Lower lobe of right lung (tissue), 2 donors: ENCODE measurements around the gene BRAT1. TPM values are rescaled to one million over a fixed set of nuclear protein-coding genes. Genes with fewer than 3 reads are reported as not detected.
"Not testable (repeated sequence)": the region's sequence is repeated elsewhere in the genome, so short reads cannot be mapped to it uniquely, and the experiment has no call there.

Source experiments
- ATAC-seq, 2 donors: fragments of 200-7000 bp; cut with Tn5 transposase; one replicate each; pipeline ENCODE4 v1.9.1; 2020 to 2022; ENCODE audit warnings: mild to moderate bottlenecking in 2 of 2, moderate library complexity in 2 of 2
- DNase-seq: peaks from one replicate; pipeline ENCODE4 v3.0.0-alpha.2; 2020
- H3K27ac ChIP-seq: fragments of 200-600 bp; one replicate; pipeline ENCODE4 v1.8.0; 2022
- H3K27me3 ChIP-seq: fragments of 200-600 bp; one replicate; pipeline ENCODE4 v1.8.0; 2022; ENCODE audit warnings: low read depth
- H3K36me3 ChIP-seq: fragments of 200-600 bp; one replicate; pipeline ENCODE4 v1.8.0; 2022; ENCODE audit warnings: mild to moderate bottlenecking
- H3K4me1 ChIP-seq: fragments of 200-600 bp; one replicate; pipeline ENCODE4 v1.8.0; 2022
- H3K4me3 ChIP-seq: fragments of 200-600 bp; one replicate; pipeline ENCODE4 v1.8.0; 2022; ENCODE audit warnings: mild to moderate bottlenecking
- H3K9me3 ChIP-seq: fragments of 200-600 bp; one replicate; pipeline ENCODE4 v1.8.0; 2022
- intact Hi-C: fragments of 100-400 bp; cut with DNase I; formaldehyde crosslinking; loops from one replicate; pipeline ENCODE4 v1.11.0; 2022
- total RNA-seq: library from RNA; stranded (reverse); fragmentation: NEBNext Ultra II Directional; extraction: Animal tissue kit (Norgen Biotek cat#: 25700); gene quantifications from one replicate; pipeline ENCODE4 v1.2.1, GENCODE V29; 2021
- TF ChIP-seq, protein P1 (sequence below): fragments of 200-600 bp; IDR thresholded peaks from one replicate; pipeline ENCODE4 v1.8.0; 2022; ENCODE audit warnings: antibody characterized with exemption, mild to moderate bottlenecking
- donor health status: DM: no; HTN: yes; CAD: no; lungs with severe emphysema.

BRAT1 gene
- total RNA-seq, 1 donor from 2014 or later: 24.4 TPM

DNA sequence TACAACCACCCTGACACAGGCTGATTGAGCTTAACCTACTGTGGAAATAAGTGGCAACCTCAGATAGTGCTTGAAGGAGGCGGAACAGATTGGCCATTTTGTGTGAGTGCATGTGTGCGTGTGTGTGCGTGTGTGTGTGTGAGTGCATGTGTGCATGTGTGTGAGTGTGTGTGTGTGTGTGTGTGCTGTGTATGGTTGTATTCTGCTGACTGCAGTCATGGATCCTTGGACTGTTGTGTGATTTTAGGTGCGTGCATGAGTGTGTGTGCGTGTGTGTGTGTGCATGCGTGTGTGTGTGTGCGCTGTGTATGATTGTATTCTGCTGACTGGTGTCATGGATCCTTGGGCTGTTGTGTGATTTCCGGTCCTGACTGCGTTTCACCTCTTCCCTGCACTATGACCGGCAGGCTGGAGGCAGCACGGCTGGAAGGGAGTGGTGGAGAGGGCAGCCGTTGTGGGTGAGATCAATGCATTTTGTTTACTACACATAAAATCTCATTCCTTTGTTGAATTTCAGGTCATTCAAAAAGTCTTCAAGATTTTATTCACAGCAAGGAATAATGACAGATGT, 9.7 kb upstream of the BRAT1 start:
- intact Hi-C loops: no loop called here
- H3K27me3 ChIP-seq: no peaks in the 10 kb centered on the region
- H3K9me3 ChIP-seq: no peaks in the 10 kb centered on the region
- DNase-seq (peak; percentile 11), ATAC-seq (no peak)
- H3K36me3 ChIP-seq: peaks cover under 1% of the 10 kb centered on the region
- TF ChIP-seq, protein P1, sequence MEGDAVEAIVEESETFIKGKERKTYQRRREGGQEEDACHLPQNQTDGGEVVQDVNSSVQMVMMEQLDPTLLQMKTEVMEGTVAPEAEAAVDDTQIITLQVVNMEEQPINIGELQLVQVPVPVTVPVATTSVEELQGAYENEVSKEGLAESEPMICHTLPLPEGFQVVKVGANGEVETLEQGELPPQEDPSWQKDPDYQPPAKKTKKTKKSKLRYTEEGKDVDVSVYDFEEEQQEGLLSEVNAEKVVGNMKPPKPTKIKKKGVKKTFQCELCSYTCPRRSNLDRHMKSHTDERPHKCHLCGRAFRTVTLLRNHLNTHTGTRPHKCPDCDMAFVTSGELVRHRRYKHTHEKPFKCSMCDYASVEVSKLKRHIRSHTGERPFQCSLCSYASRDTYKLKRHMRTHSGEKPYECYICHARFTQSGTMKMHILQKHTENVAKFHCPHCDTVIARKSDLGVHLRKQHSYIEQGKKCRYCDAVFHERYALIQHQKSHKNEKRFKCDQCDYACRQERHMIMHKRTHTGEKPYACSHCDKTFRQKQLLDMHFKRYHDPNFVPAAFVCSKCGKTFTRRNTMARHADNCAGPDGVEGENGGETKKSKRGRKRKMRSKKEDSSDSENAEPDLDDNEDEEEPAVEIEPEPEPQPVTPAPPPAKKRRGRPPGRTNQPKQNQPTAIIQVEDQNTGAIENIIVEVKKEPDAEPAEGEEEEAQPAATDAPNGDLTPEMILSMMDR: no peak
- no peak overlapping the region for H3K27ac ChIP-seq
- no peak overlapping the region for H3K4me3 ChIP-seq
- peaks cover 17% of the 10 kb centered on the region for H3K4me1 ChIP-seq

DNA sequence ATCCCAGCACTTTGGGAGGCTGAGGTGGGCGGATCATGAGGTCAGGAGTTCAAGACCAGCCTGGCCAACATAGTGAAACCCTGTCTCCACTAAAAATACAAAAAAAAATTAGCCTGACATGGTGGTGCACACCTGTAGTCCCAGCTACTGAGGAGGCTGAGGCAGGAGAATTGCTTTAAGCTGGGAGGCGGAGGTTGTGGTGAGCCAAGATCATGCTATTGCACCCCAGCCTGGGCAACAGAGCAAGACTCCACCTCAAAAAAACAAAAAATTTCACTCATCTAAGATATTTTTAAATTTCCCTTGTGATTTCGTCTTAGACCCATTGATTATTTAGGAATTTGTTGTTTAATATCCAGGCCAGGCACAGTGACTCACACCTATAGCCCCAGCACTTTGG, 8.6 kb upstream of the BRAT1 start:
- DNase-seq, intact Hi-C loops, H3K4me3 ChIP-seq, H3K36me3 ChIP-seq, H3K27ac ChIP-seq, ATAC-seq, H3K27me3 ChIP-seq, H3K9me3 ChIP-seq: not testable (repeated sequence)
- peaks cover 25% of the 10 kb centered on the region for H3K4me1 ChIP-seq

DNA sequence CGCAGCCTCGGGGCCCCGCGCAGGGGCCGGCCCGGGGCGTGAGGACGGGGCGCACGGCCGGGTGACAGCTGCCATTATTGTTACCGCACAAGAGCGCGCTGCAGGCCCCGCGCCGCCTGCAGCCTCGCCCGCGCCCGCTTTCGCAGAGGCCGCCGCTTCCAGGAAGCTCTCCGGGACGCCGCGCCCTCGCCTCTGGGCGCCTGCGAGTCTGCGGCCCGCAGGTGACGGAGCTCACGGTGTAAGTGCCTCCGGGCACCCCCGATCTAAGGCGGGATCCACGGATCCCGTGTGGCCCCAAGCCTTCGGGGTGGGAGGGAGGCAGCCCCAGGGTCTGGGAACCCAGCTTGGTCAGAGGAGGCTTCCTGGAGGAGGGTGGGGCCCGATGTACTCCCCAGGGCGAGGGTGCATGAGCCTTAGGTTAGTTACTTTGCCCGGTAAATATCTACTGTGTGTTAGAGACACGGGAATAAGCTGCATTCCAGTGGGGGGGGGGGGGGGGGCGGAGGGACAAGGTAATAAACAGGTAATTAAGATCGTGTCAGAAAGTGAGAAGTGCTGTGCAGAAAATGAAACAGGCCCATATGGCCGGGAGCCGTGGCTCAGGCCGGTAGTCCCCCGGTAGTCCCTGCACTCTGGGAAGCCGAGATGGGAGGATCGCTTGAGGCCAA, 4.1 kb upstream of the BRAT1 start:
- DNase-seq (peak; percentile 64), ATAC-seq (peak in 1 of 2 donors; percentile 1)
- TF ChIP-seq, protein P1: no peak
- Histone ChIP-seq H3K4me3 (peak overlapping the region; percentile 94), H3K36me3 (no peaks in the 10 kb centered on the region), H3K4me1 (peaks cover 37% of the 10 kb centered on the region), H3K9me3 (no peaks in the 10 kb centered on the region), H3K27me3 (no peaks in the 10 kb centered on the region), H3K27ac (peak overlapping the region; percentile 85)
- intact Hi-C loops: no loop called here

DNA sequence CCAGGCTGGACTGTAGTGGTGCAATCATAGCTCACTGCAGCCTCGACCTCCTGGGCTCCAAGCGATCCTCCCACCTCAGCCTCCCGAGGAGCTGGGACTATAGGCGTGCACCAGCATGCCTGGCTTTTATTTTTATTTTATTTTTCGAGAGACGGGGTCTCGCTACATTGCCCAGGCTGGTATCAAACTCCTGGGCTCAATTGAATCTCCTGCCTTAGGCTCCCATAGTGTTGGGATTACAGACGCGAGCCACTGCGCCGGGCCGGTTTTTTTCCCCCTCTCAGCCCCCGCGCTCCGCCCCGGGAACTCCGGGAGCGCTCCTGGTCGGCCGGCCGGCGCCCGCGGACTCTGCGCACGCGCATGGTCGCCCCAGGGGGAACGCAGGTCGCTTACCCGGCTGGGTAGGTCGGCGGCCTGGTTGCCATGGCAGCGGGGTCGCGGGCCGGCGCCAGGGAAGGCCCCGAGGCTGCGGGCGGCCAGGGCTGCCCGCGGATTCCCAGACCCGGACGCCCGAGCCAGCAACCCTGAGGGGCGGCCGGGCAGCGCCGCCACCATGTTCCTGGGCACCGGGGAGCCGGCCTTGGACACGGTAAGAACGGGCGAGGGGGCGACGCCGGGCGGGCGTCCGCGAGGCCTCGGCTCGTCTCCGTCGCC, 3.4 kb upstream of the BRAT1 start, which contains the start of gene IQCE:
IQCE (plus strand) TSS at position 351 of the 654 bp plus-strand sequence; CDS start at position 554, 203 bp downstream.
- peak within 1 kb of the TSS; percentile 85 for H3K27ac ChIP-seq
- TF ChIP-seq, protein P1: no peak
- peak within 1 kb of the TSS; percentile 94 for H3K4me3 ChIP-seq
- no peaks in the 10 kb centered on the region for H3K27me3 ChIP-seq
- H3K9me3 ChIP-seq: no peaks in the 10 kb centered on the region
- ATAC-seq (peak; percentile 86 to 91), DNase-seq (peak; percentile 96)
- H3K36me3 ChIP-seq: no peaks in the 10 kb centered on the region
- intact Hi-C loops: no loop called here
- H3K4me1 ChIP-seq: peaks cover 43% of the 10 kb centered on the region

DNA sequence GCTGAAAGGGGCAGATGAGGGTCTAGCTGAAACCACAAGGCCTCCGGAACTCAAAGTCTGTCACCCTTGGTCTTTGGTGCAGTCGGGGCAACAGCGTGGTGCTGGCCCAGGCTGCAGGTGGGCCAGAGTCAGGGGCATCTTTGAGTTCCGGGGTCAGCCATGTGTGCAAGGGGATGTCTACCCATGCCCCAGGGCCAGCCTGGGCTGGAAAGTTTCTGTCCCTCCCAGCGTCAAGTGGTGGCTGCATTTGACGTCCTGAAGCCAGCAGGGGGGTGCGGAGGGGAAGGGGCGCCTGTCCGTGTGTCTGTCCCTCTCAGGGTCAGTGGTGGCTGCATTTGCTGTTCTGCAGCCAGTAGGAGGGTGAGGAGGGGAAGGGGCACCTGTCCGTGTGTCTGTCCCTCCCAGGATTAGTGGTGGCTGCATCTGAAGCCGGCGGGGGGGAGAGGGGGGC, 638 bp downstream of the BRAT1 start:
- Histone ChIP-seq H3K4me3 (peak overlapping the region; percentile 98), H3K4me1 (peaks cover 37% of the 10 kb centered on the region), H3K27me3 (no peaks in the 10 kb centered on the region), H3K36me3 (peaks cover 23% of the 10 kb centered on the region), H3K27ac (peak overlapping the region; percentile 99), H3K9me3 (no peaks in the 10 kb centered on the region)
- DNase-seq (peak; percentile 41), ATAC-seq (no peak)
- TF ChIP-seq, protein P1: no peak
- intact Hi-C loops: no loop called here
